B cell (primary cell): ENCODE data around the gene THEMIS.

Source experiments
- CTCF ChIP-seq: fragments of 200-600 bp; IDR thresholded peaks from one replicate; pipeline ENCODE4 v1.8.0; 2022; ENCODE audit warnings: antibody characterized with exemption, mild to moderate bottlenecking
- EZH2 ChIP-seq: IDR thresholded peaks from 2 replicates; pipeline ENCODE4 v1.6.1; 2012; ENCODE audit warnings: borderline replicate concordance, low read depth, mild to moderate bottlenecking, moderate library complexity, low read length; ENCODE audit not compliant: insufficient read depth, poor library complexity, severe bottlenecking

- TF ChIP-seq CTCF, result no peak
- TF ChIP-seq EZH2, result no peak
Measured at GRCh38 chr6:127686084-127686483, 214.8 kb downstream of the THEMIS start.
